ENCODE results near the gene HDAC4.

- no peak for TF ChIP-seq ZNF341 (tag by site-specific recombination; IDR thresholded peaks at IDR 0.05; ENCODE audit: low read depth)
- no peak for TF ChIP-seq BCL6B (tag by site-specific recombination; IDR thresholded peaks at IDR 0.05)
- TF ChIP-seq ZNF664 (tag by site-specific recombination; IDR thresholded peaks at IDR 0.05): no peak
- no peak for TF ChIP-seq SP7 (tag by site-specific recombination; IDR thresholded peaks at IDR 0.05)
- TF ChIP-seq, protein P1, sequence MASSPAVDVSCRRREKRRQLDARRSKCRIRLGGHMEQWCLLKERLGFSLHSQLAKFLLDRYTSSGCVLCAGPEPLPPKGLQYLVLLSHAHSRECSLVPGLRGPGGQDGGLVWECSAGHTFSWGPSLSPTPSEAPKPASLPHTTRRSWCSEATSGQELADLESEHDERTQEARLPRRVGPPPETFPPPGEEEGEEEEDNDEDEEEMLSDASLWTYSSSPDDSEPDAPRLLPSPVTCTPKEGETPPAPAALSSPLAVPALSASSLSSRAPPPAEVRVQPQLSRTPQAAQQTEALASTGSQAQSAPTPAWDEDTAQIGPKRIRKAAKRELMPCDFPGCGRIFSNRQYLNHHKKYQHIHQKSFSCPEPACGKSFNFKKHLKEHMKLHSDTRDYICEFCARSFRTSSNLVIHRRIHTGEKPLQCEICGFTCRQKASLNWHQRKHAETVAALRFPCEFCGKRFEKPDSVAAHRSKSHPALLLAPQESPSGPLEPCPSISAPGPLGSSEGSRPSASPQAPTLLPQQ (tag by site-specific recombination; IDR thresholded peaks at IDR 0.05): no peak
- no peak for TF ChIP-seq REST (tag by site-specific recombination; IDR thresholded peaks at IDR 0.05)
- TF ChIP-seq, protein P2, sequence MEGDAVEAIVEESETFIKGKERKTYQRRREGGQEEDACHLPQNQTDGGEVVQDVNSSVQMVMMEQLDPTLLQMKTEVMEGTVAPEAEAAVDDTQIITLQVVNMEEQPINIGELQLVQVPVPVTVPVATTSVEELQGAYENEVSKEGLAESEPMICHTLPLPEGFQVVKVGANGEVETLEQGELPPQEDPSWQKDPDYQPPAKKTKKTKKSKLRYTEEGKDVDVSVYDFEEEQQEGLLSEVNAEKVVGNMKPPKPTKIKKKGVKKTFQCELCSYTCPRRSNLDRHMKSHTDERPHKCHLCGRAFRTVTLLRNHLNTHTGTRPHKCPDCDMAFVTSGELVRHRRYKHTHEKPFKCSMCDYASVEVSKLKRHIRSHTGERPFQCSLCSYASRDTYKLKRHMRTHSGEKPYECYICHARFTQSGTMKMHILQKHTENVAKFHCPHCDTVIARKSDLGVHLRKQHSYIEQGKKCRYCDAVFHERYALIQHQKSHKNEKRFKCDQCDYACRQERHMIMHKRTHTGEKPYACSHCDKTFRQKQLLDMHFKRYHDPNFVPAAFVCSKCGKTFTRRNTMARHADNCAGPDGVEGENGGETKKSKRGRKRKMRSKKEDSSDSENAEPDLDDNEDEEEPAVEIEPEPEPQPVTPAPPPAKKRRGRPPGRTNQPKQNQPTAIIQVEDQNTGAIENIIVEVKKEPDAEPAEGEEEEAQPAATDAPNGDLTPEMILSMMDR (tag by site-specific recombination; IDR thresholded peaks at IDR 0.05): no peak
- TF ChIP-seq ZNF274 (IDR thresholded peaks at IDR 0.05; ENCODE audit: low read length): no peak
- no peak for TF ChIP-seq ZNF274 (tag by site-specific recombination; IDR thresholded peaks at IDR 0.05; ENCODE audit: borderline replicate concordance)
- no peak for TF ChIP-seq ZNF791 (tag by site-specific recombination; IDR thresholded peaks at IDR 0.05)
- TF ChIP-seq ZNF132 (tag by site-specific recombination; IDR thresholded peaks at IDR 0.05; ENCODE audit: borderline replicate concordance): no peak
- no peak for TF ChIP-seq GLI4 (tag by site-specific recombination; IDR thresholded peaks at IDR 0.05)
These were observed at the start of gene HDAC4 for GRCh38 chr2:239400596-239401066.
